Activated CD8-positive, alpha-beta memory T cell treated with anti-CD3 and anti-CD28 coated beads, Interleukin-2, amount 50 U/mL, for 24 hours (primary cell): ENCODE results near the gene VAV1.
"Not testable (repeated sequence)": the region's sequence is repeated elsewhere in the genome, so short reads cannot be mapped to it uniquely, and the experiment has no call there.

Experiments used
- DNase-seq: peaks from one replicate; pipeline ENCODE4 v3.0.0-alpha.2; 2020; ENCODE audit errors: extremely low read depth

Gene VAV1

DNA sequence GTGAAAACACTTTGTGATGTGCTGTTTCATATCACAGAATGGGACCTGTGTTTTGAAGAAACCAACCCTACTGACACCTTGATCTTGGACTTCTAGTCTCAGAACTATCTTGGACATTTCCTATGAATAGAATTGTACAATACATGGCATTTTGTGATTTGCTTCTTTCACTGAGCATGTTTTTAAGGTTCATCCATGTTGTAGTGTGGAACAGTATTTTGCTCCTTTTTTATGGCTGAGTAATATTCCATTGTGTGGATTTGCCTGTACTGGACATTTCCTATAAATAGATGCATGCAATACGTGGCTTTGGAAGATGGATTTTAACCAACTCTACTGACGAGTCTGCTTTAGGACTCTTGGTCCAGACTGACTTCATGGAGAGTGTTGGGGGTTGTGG, 46.8 kb downstream of the VAV1 start:
- no peak for DNase-seq

DNA sequence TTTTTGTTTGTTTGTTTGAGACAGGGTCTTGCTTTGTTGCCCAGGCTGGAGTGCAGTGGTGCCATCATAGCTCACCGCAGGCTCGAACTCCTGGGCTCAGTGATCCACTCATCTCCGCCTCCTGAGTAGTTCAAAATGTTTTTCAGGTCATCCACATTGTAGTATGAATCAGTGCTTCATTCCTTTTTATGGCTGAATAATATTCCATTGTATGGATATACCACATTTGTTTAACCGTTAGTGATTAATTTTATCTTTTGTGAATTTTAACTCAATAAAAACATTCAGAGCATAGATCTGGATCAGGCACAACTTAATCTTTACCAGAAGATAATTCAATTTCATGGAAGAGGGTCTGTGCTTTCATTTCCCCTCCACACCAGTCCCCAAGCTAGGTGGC, 47.7 kb downstream of the VAV1 start:
- no peak for DNase-seq

DNA sequence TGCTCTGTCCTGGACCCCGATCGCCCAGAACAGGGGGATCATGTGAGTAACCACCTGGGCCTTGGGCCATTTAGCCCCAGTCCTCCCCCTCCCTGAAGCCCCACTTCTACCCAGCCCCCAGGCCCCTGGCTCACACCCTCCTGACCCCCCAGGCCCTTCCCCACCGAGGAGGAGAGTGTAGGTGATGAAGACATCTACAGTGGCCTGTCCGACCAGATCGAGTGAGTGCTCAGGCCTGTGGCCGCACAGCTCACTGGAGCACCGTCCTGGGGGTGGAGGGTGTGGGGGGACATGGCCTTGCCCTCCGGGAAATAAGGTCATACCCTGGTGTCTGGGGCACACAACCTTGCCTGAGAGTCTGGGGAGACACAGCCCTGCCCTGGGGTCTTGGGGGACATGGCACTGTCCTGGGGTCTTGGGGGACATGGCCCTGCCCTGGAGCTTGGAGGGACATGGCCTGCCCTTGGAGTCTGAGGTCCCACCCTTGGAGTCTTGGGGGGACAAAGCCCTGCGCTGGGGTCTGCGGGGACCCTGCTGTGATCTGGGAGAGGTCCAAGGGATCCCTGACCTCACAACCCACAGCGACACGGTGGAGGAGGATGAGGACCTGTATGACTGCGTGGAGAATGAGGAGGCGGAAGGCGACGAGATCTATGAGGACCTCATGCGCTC, 49.3 kb downstream of the VAV1 start:
- no peak for DNase-seq

DNA sequence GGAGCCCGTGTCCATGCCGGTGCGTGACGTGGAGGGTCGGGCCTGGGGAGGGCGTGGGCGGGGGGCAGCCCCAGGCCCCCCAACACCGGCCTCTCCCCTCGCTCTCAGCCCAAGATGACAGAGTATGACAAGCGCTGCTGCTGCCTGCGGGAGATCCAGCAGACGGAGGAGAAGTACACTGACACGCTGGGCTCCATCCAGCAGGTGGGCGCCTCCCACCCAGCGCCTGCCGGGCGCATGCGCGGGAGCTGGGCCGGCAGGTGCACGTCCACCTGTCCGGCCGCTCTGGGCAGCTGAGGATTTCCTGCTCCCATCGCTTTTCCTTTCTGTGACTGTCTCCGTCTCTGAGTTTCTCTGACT, 49.8 kb downstream of the VAV1 start:
- DNase-seq, result no peak

DNA sequence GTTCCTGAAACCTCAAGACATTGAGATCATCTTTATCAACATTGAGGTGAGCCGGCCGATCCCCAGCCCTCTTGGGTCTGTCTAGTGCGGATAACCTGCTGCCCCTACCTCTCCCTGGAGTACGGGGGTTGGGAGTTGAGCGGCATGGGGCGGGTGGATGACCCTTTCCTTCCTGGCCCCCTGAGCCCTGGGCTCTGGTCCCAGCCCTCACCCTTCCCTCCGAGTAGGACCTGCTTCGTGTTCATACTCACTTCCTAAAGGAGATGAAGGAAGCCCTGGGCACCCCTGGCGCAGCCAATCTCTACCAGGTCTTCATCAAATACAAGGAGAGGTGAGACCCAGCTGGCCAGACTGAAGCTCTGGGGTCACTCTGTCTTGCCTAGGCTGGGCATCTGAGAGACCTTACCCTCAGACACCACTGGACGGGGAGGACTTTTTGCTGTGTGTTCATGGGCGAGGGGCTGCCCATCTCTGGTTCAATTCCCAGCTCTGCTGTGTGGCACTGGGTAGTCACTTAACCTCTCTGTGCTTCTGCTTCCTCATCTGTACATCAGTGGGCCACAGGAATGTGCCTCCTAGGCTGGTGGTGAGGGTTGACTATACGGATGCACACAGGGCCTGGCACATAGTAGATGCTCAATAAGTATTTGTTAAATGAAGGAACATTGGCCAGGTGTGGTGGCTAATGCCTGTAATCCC, 52.7 kb downstream of the VAV1 start:
- no peak for DNase-seq

GRCh38 chr19:6826281-6826920, 53.9 kb downstream of the VAV1 start:
- no peak for DNase-seq

DNA sequence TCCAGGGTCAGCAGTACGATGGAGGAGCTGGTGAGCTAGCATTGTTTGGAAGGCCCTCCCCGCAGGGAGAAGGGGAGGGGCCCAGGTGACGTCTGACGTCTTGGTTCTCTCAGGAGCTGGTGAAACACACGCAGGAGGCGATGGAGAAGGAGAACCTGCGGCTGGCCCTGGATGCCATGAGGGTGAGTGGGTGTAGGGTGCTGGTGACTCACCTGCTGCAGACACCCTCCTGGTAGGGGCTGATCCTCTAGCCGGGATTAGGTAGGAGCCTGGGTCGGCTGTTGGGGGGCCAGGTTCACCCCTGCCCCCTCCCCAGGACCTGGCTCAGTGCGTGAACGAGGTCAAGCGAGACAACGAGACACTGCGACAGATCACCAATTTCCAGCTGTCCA, 55.8 kb downstream of the VAV1 start:
- DNase-seq, result no peak

DNA sequence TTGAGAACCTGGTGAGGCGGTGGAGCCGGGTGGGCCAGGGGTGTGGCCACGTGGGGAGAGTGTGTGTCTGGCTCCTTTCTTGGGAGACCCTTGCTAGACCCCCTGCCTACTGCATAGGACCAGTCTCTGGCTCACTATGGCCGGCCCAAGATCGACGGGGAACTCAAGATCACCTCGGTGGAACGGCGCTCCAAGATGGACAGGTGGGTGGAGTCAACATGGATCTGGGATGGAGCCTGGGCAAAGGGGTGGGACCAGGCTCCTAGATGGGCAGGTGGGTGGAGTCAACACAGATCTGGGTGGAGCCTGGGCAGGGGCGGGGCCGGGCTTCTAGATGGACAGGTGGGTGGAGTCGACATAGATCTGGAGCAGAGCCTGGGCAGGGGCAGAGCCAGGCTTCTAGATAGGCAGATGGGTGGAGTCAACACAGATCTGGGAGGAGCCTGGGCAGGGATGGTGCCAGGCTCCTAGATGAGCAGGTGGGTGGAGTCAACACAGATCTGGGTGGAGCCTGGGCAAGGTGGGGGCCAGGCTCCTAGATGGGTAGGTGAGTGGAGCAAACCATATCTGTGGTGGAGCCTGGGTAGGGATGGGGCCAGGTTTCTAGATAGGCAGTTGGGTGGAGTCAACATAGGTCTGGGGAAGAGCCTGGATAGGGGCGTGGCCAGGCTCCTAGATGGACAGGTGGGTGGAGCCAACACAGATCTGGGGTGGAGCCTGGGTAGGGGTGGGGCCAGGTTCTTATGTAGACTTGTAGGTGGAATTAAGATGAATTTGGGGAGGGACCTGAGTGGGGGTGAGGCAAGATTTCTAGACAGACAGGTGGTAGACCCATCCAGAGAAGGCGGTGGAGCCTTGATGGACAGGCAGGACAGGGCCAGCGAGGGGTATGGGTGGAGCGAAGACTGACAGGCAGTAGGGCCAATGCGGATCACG, 56.5 kb downstream of the VAV1 start:
- DNase-seq, result no peak

- not testable (repeated sequence) for DNase-seq
These were observed 57.3 kb downstream of the VAV1 start for GRCh38 chr19:6829829-6830228.

- DNase-seq, result not testable (repeated sequence)
These were observed 58.6 kb downstream of the VAV1 start for GRCh38 chr19:6831084-6831483.

DNA sequence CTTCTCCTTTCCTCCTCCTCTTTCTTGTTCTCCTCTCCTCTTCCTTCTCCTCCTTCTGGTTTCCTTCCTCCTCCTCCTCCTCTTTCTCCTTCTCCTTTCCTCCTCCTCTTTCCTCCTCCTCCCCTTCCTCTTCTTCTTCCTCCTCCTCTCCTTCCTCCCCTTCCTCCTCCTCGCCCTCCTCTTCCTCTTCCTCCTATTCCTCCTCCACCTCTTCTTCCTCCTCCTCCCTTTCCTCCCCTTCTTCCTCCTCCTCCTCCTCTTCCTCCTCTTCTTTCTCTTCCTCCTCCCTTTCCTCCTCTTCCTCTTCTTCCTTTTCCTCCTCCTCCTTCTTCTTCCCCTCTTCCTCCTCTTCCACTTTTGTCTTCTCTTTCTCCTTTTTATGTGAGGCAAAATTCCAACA, 59.9 kb downstream of the VAV1 start:
- no peak for DNase-seq

- no peak for DNase-seq
These were observed 60.8 kb downstream of the VAV1 start for GRCh38 chr19:6833166-6833790.

- no peak for DNase-seq
These were observed 61.9 kb downstream of the VAV1 start for GRCh38 chr19:6834433-6834832.

GRCh38 chr19:6835501-6835900, 63.0 kb downstream of the VAV1 start:
- no peak for DNase-seq

DNA sequence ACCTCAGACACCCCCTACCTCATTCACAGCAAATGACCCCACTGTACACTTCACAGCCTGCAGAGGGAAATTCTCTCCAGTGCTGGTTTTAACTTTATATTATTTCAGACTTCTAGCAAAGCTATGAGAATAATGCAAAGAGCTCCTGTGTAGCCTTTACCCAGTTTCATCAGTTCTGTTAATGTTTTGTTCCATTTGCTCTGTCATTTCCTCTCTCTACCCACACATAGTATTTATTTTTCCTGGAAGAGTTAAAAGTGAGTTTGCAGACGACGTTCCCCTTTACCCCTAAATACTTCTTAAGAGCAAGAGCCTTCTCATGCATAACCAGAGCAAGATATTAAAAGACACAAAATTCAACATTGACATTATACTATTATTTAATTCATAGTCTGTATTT, 65.0 kb downstream of the VAV1 start:
- no peak for DNase-seq

GRCh38 chr19:6838062-6838655, 65.7 kb downstream of the VAV1 start:
- no peak for DNase-seq

DNA sequence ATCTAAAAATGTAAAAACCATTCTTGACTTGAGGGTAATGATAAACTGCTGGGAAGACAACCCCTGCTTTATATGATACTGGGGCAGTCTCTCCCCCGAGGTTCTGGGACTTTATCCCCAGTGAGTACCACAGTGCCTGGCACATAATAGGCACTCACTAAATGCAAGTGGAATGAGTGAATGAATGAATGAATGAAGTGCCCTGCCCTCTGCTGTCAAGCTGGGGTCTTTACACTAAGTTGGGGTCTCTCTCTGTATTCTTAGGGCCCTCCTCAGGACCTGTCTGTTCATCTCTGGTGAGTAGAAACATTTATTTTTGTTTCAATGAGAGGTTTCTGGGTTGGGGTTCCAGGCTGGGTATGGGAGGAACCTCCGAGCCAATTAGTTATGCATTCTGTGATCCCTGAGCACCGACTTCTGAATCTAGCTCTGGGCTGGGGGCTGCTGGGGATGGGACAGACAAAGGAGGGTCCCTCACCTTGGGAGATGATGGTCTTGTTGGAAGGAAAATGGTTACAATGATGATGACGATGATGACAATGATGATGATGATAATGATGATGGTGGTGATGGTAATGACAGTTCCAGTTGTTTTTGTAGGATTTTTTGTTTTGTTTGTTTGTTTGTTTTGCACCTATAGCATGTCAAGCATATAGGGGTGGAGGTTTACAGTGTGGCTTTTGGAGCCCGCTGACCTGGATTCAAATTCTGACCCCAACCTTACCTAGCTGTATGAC, 70.5 kb downstream of the VAV1 start:
- no peak for DNase-seq

GRCh38 chr19:6847828-6848200, 75.3 kb downstream of the VAV1 start:
- DNase-seq, result no peak

GRCh38 chr19:6848986-6849385, 76.5 kb downstream of the VAV1 start:
- DNase-seq, result no peak

- no peak for DNase-seq
These were observed 77.4 kb downstream of the VAV1 start for GRCh38 chr19:6849876-6850275.

DNA sequence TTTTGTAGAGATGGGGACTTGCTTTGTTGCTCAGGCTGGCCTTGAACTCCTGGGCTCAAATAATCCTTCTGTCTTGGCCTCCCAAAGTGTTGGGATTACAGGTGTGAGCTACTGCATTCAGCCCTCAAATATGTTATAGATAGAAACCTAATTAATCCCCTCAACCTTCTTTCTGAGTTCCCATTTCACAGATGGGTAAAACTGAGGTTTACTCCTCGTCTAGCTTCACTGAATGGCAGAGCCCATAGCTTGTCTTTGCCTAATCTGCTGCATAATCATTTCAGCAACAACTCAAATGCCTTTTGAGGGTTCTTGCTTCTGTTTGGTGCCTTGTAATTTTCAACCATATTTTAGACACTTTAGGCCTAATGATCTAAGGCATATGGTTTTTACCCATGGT, 78.9 kb downstream of the VAV1 start:
- no peak for DNase-seq
